Peyer's patch (tissue), 4 donors: Measurements from ENCODE around the gene CACNA1A. TPM values are rescaled to one million over a fixed set of nuclear protein-coding genes. Genes with fewer than 3 reads are reported as not detected.
"Not testable (repeated sequence)": the region's sequence is repeated elsewhere in the genome, so short reads cannot be mapped to it uniquely, and the experiment has no call there.

ENCODE experiments used
- DNase-seq, 3 donors: peaks; one replicate each; pipeline ENCODE4 v3.0.0-alpha.2; 2017 to 2019
- H3K27ac ChIP-seq, 4 donors: fragments of 200-600 bp; sonication (generic); one replicate each; pipeline ENCODE4 v1.5.1; 2016 to 2019
- H3K27me3 ChIP-seq, 2 donors: fragments of 200-600 bp; sonication (generic); one replicate each; pipeline ENCODE4 v1.5.1; 2019
- H3K36me3 ChIP-seq, 3 donors: fragments of 200-600 bp; sonication (generic); one replicate each; pipeline ENCODE4 v1.5.1; 2016 to 2019
- H3K4me1 ChIP-seq, 4 donors: fragments of 200-600 bp; sonication (generic); one replicate each; pipeline ENCODE4 v1.5.1; 2016 to 2019
- H3K4me3 ChIP-seq, 4 donors: fragments of 200-600 bp; sonication (generic); 1 replicate in 3 of 4; 2 replicates in 1 of 4; pipeline ENCODE4 v1.5.1; 2016 to 2019; ENCODE audit warnings: mild to moderate bottlenecking in 1 of 4
- H3K9me3 ChIP-seq, 4 donors: fragments of 200-600 bp; sonication (generic); one replicate each; pipeline ENCODE4 v1.5.1; 2016 to 2019; ENCODE audit warnings: mild to moderate bottlenecking in 1 of 4
- POLR2A ChIP-seq, 2 donors: fragments of 450-650 bp; IDR thresholded peaks; one replicate each; pipeline ENCODE4 v1.5.1; 2017; ENCODE audit warnings: antibody characterized with exemption in 2 of 2, mild to moderate bottlenecking in 2 of 2, moderate library complexity in 2 of 2
- total RNA-seq, 4 donors: library from RNA; depleted of rRNA; stranded (reverse); fragments of >200 nt; gene quantifications; one replicate each; pipeline ENCODE4 v1.1.0, GENCODE V29; 2016
- TF ChIP-seq, protein P1 (sequence below), 6 experiments: fragments of 450-650 bp in 4 of 6; fragments of 200-600 bp in 2 of 6; sonication (generic) in 1 of 6; IDR thresholded peaks; one replicate each; pipeline ENCODE4 v1.5.1; 2017 to 2019; ENCODE audit warnings: antibody characterized with exemption in 6 of 6, mild to moderate bottlenecking in 3 of 6, moderate library complexity in 1 of 6

Gene CACNA1A
- total RNA-seq, 4 donors from 2014 or later: 16.8 to 25.7 (median 21.7) TPM

GRCh38 chr19:13363954-13364353, 142.3 kb downstream of the CACNA1A start:
- Histone ChIP-seq H3K9me3 (peaks cover 0 to 5% (median 0%) of the 10 kb centered on the region in 4 donors), H3K27ac (no peak overlapping the region), H3K4me3 (no peak overlapping the region), H3K36me3 (no peaks in the 10 kb centered on the region), H3K4me1 (no peaks in the 10 kb centered on the region), H3K27me3 (no peaks in the 10 kb centered on the region)
- no peak for DNase-seq
- TF ChIP-seq, protein P1, sequence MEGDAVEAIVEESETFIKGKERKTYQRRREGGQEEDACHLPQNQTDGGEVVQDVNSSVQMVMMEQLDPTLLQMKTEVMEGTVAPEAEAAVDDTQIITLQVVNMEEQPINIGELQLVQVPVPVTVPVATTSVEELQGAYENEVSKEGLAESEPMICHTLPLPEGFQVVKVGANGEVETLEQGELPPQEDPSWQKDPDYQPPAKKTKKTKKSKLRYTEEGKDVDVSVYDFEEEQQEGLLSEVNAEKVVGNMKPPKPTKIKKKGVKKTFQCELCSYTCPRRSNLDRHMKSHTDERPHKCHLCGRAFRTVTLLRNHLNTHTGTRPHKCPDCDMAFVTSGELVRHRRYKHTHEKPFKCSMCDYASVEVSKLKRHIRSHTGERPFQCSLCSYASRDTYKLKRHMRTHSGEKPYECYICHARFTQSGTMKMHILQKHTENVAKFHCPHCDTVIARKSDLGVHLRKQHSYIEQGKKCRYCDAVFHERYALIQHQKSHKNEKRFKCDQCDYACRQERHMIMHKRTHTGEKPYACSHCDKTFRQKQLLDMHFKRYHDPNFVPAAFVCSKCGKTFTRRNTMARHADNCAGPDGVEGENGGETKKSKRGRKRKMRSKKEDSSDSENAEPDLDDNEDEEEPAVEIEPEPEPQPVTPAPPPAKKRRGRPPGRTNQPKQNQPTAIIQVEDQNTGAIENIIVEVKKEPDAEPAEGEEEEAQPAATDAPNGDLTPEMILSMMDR (IDR thresholded peaks at IDR 0.05): no peak
- TF ChIP-seq POLR2A (IDR thresholded peaks at IDR 0.05): no peak

GRCh38 chr19:13363245-13363644, 143.0 kb downstream of the CACNA1A start:
- H3K27me3 ChIP-seq: no peaks in the 10 kb centered on the region
- no peak overlapping the region for H3K27ac ChIP-seq
- DNase-seq: no peak
- H3K4me1 ChIP-seq: no peaks in the 10 kb centered on the region
- H3K9me3 ChIP-seq: peaks cover 0 to 5% (median 0%) of the 10 kb centered on the region in 4 donors
- no peaks in the 10 kb centered on the region for H3K36me3 ChIP-seq
- no peak overlapping the region for H3K4me3 ChIP-seq
- TF ChIP-seq POLR2A (IDR thresholded peaks at IDR 0.05): no peak
- TF ChIP-seq, protein P1 (IDR thresholded peaks at IDR 0.05): no peak

GRCh38 chr19:13362668-13363067, 143.6 kb downstream of the CACNA1A start:
- H3K27me3 ChIP-seq: no peaks in the 10 kb centered on the region
- no peaks in the 10 kb centered on the region for H3K4me1 ChIP-seq
- H3K27ac ChIP-seq: no peak overlapping the region
- peaks cover 0 to 5% (median 0%) of the 10 kb centered on the region in 4 donors for H3K9me3 ChIP-seq
- DNase-seq: no peak
- H3K36me3 ChIP-seq: no peaks in the 10 kb centered on the region
- H3K4me3 ChIP-seq: no peak overlapping the region
- TF ChIP-seq POLR2A (IDR thresholded peaks at IDR 0.05): no peak
- TF ChIP-seq, protein P1 (IDR thresholded peaks at IDR 0.05): no peak

GRCh38 chr19:13361726-13362125, 144.6 kb downstream of the CACNA1A start:
- H3K27ac ChIP-seq, DNase-seq, H3K9me3 ChIP-seq, H3K4me3 ChIP-seq, H3K27me3 ChIP-seq, H3K4me1 ChIP-seq, H3K36me3 ChIP-seq: not testable (repeated sequence)

- no peak for DNase-seq
- Histone ChIP-seq H3K4me3 (no peak overlapping the region), H3K27me3 (no peaks in the 10 kb centered on the region), H3K27ac (no peak overlapping the region), H3K4me1 (no peaks in the 10 kb centered on the region), H3K9me3 (peaks cover 0 to 5% (median 0%) of the 10 kb centered on the region in 4 donors), H3K36me3 (no peaks in the 10 kb centered on the region)
- no peak for TF ChIP-seq POLR2A (IDR thresholded peaks at IDR 0.05)
- TF ChIP-seq, protein P1 (IDR thresholded peaks at IDR 0.05): no peak
Measured at GRCh38 chr19:13356686-13357280, 149.5 kb downstream of the CACNA1A start.

- Histone ChIP-seq H3K27ac (no peak overlapping the region), H3K9me3 (peaks cover 0 to 5% (median 0%) of the 10 kb centered on the region in 4 donors), H3K27me3 (no peaks in the 10 kb centered on the region), H3K36me3 (no peaks in the 10 kb centered on the region), H3K4me1 (no peaks in the 10 kb centered on the region), H3K4me3 (no peak overlapping the region)
- DNase-seq: no peak
- TF ChIP-seq, protein P1 (IDR thresholded peaks at IDR 0.05): no peak
- no peak for TF ChIP-seq POLR2A (IDR thresholded peaks at IDR 0.05)
Measured at GRCh38 chr19:13356185-13356584, 150.1 kb downstream of the CACNA1A start.
